HepG2 (cell line): ENCODE measurements around the gene EPB41. TPM values are rescaled to one million over a fixed set of nuclear protein-coding genes. Genes with fewer than 3 reads are reported as not detected.
A peak's percentile ranks its signal among the peaks of the same experiment; 100 is the strongest.

ENCODE experiments used
- JUN ChIP-seq: sonication (generic); formaldehyde crosslinking; IDR thresholded peaks from 2 replicates; pipeline ENCODE4 v1.4.0; 2020; ENCODE audit warnings: mild to moderate bottlenecking, missing genetic modification reagents
- PRPF4 ChIP-seq: fragments of 200-400 bp; formaldehyde crosslinking; IDR thresholded peaks from 2 replicates; pipeline ENCODE4 v1.6.1; 2016; ENCODE audit warnings: low read length, low read depth; ENCODE audit not compliant: poor library complexity, severe bottlenecking
- RBAK ChIP-seq: sonication (generic); formaldehyde crosslinking; IDR thresholded peaks from 2 replicates; pipeline ENCODE4 v1.5.1; 2020; ENCODE audit warnings: mild to moderate bottlenecking, missing genetic modification reagents
- SP5 ChIP-seq: IDR thresholded peaks from 2 replicates; pipeline ENCODE4 v1.6.1; 2016; ENCODE audit warnings: low read depth, borderline replicate concordance
- TEAD2 ChIP-seq: sonication (generic); formaldehyde crosslinking; IDR thresholded peaks from 2 replicates; pipeline ENCODE4 v1.9.0; 2021; ENCODE audit warnings: missing genetic modification reagents
- ZNF143 ChIP-seq: sonication (generic); formaldehyde crosslinking; IDR thresholded peaks from 2 replicates; pipeline ENCODE4 v1.4.0; 2020; ENCODE audit warnings: missing genetic modification reagents
- ZNF331 ChIP-seq: sonication (generic); formaldehyde crosslinking; IDR thresholded peaks from 2 replicates; pipeline ENCODE4 v1.4.0; 2020; ENCODE audit warnings: missing genetic modification reagents
- ZNF367 ChIP-seq: sonication (generic); formaldehyde crosslinking; IDR thresholded peaks from 2 replicates; pipeline ENCODE4 v1.4.0; 2020; ENCODE audit warnings: missing genetic modification reagents, borderline replicate concordance
- ZNF557 ChIP-seq: sonication (generic); formaldehyde crosslinking; IDR thresholded peaks from 2 replicates; pipeline ENCODE4 v1.4.0; 2020; ENCODE audit warnings: missing genetic modification reagents
- ZNF709 ChIP-seq: sonication (generic); formaldehyde crosslinking; IDR thresholded peaks from 2 replicates; pipeline ENCODE4 v1.5.0; 2020; ENCODE audit warnings: mild to moderate bottlenecking, missing genetic modification reagents
- ZNF776 ChIP-seq: sonication (generic); formaldehyde crosslinking; IDR thresholded peaks from 2 replicates; pipeline ENCODE4 v1.4.0; 2020; ENCODE audit warnings: mild to moderate bottlenecking, missing genetic modification reagents
- ZNF883 ChIP-seq: sonication (generic); formaldehyde crosslinking; IDR thresholded peaks from 2 replicates; pipeline ENCODE4 v1.5.1; 2020; ENCODE audit warnings: mild to moderate bottlenecking, missing genetic modification reagents; ENCODE audit errors: not compliant biosample characterization
- polyA plus RNA-seq, 8 experiments: library from polyadenylated mRNA; depleted of rRNA in 3 of 8; stranded (reverse) in 7 of 8; unstranded in 1 of 8; fragments of >200 nt; fragmentation: Illumina TruSeq in 4 of 8; extraction: Trizol in 4 of 8; gene quantifications; 2 replicates each; pipeline versions ENCODE4 v1.2.1 to v1.2.3, GENCODE V29; 2011 to 2016; ENCODE audit warnings: low read depth in 4 of 8, missing spikeins in 1 of 8, mixed read lengths in 1 of 8; ENCODE audit not compliant: insufficient read depth in 1 of 8
- total RNA-seq, 5 experiments: library from RNA; depleted of rRNA; stranded (reverse); fragments of >200 nt; fragmentation: Illumina TruSeq; extraction: Trizol; gene quantifications; 2 replicates each; pipeline ENCODE4 v1.2.3, GENCODE V29; 2016; ENCODE audit warnings: low read depth in 1 of 5
- TF ChIP-seq, protein P1 (sequence below): sonication (generic); formaldehyde crosslinking; IDR thresholded peaks from 2 replicates; pipeline ENCODE4 v1.4.0; 2020; ENCODE audit warnings: missing genetic modification reagents
- TF ChIP-seq, protein P2 (sequence below): sonication (generic); formaldehyde crosslinking; IDR thresholded peaks from 2 replicates; pipeline ENCODE4 v1.5.1; 2020; ENCODE audit warnings: missing genetic modification reagents, mild to moderate bottlenecking, borderline replicate concordance
- TF ChIP-seq, protein P3 (sequence below): sonication (generic); formaldehyde crosslinking; IDR thresholded peaks from 2 replicates; pipeline ENCODE4 v1.4.0; 2020; ENCODE audit warnings: missing genetic modification reagents, borderline replicate concordance
- TF ChIP-seq, protein P4 (sequence below): sonication (generic); formaldehyde crosslinking; conservative IDR thresholded peaks from 2 replicates; pipeline ENCODE4 v1.4.0; 2020; ENCODE audit warnings: missing genetic modification reagents

EPB41 gene
- total and polyA plus RNA-seq, 2 of the 13 experiments (the other 11 are each of a cell fraction or from before 2014, with no cell fraction given): 34.5 to 46.7 TPM

DNA sequence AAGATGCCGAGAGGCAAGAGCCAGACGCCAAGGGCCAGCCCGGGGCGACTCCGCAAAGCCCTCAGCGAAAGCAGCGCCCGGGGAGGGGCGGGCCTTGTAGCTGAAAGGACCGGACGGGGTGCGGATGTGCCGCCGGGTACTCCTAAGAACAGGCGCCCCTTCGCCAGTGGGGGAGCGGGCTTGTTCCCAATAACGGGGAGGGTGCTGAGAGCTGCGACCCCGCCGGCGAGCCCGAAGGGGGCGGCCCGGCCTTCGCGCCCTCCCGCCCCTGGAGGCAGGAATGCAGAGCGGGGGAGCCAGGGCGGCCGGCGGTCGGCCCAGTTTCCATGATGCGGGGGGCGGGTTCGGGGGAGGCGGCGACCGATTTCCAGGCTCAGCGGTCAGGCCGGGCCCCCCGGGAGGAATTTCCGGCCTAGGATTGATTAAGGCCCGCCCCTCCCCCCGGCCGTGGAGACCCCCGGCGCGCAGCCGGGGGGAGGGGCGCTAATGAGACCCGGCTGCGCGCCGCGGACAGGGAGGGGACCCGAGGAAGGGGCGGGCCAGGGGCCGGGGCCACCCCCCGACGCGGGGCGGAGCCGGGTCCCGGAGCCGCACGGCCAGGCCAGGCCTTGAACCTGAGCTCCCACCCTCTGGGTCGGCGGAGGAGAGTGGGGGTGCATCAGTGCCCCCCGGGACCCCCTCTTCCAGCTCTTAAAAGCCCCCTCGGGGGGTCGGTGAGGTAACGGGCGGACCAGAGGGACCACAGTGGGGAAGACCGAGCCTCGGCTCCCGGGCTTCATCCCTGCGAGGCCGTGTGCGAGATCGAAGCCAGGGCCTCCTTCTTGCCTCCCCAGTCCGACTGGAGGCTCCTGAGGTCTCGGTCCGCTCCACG is 210.2 kb downstream of the EPB41 start (continued):
- TF ChIP-seq TEAD2 (no peak), RBAK (CRISPR knock-in tag) (no peak), ZNF776 (CRISPR knock-in tag) (0 out of 2 replicates have a peak, but pooled peaks have one; percentile 11), ZNF557 (no peak), ZNF331 (CRISPR knock-in tag) (peak; percentile 39; the same call in 1 of the 2 replicates), JUN (CRISPR knock-in tag) (no peak), ZNF367 (no peak), ZNF883 (CRISPR knock-in tag) (no peak), ZNF143 (CRISPR knock-in tag) (no peak), ZNF709 (CRISPR knock-in tag) (no peak), SP5 (CRISPR knock-in tag) (peak; percentile 21; the same call in 1 of the 2 replicates), PRPF4 (no peak)
- TF ChIP-seq, protein P1, sequence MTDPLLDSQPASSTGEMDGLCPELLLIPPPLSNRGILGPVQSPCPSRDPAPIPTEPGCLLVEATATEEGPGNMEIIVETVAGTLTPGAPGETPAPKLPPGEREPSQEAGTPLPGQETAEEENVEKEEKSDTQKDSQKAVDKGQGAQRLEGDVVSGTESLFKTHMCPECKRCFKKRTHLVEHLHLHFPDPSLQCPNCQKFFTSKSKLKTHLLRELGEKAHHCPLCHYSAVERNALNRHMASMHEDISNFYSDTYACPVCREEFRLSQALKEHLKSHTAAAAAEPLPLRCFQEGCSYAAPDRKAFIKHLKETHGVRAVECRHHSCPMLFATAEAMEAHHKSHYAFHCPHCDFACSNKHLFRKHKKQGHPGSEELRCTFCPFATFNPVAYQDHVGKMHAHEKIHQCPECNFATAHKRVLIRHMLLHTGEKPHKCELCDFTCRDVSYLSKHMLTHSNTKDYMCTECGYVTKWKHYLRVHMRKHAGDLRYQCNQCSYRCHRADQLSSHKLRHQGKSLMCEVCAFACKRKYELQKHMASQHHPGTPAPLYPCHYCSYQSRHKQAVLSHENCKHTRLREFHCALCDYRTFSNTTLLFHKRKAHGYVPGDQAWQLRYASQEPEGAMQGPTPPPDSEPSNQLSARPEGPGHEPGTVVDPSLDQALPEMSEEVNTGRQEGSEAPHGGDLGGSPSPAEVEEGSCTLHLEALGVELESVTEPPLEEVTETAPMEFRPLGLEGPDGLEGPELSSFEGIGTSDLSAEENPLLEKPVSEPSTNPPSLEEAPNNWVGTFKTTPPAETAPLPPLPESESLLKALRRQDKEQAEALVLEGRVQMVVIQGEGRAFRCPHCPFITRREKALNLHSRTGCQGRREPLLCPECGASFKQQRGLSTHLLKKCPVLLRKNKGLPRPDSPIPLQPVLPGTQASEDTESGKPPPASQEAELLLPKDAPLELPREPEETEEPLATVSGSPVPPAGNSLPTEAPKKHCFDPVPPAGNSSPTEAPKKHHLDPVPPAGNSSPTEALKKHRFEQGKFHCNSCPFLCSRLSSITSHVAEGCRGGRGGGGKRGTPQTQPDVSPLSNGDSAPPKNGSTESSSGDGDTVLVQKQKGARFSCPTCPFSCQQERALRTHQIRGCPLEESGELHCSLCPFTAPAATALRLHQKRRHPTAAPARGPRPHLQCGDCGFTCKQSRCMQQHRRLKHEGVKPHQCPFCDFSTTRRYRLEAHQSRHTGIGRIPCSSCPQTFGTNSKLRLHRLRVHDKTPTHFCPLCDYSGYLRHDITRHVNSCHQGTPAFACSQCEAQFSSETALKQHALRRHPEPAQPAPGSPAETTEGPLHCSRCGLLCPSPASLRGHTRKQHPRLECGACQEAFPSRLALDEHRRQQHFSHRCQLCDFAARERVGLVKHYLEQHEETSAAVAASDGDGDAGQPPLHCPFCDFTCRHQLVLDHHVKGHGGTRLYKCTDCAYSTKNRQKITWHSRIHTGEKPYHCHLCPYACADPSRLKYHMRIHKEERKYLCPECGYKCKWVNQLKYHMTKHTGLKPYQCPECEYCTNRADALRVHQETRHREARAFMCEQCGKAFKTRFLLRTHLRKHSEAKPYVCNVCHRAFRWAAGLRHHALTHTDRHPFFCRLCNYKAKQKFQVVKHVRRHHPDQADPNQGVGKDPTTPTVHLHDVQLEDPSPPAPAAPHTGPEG (CRISPR knock-in tag): no peak
- TF ChIP-seq, protein P2, sequence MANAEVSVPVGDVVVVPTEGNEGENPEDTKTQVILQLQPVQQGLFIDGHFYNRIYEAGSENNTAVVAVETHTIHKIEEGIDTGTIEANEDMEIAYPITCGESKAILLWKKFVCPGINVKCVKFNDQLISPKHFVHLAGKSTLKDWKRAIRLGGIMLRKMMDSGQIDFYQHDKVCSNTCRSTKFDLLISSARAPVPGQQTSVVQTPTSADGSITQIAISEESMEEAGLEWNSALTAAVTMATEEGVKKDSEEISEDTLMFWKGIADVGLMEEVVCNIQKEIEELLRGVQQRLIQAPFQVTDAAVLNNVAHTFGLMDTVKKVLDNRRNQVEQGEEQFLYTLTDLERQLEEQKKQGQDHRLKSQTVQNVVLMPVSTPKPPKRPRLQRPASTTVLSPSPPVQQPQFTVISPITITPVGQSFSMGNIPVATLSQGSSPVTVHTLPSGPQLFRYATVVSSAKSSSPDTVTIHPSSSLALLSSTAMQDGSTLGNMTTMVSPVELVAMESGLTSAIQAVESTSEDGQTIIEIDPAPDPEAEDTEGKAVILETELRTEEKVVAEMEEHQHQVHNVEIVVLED (CRISPR knock-in tag): no peak
- TF ChIP-seq, protein P3, sequence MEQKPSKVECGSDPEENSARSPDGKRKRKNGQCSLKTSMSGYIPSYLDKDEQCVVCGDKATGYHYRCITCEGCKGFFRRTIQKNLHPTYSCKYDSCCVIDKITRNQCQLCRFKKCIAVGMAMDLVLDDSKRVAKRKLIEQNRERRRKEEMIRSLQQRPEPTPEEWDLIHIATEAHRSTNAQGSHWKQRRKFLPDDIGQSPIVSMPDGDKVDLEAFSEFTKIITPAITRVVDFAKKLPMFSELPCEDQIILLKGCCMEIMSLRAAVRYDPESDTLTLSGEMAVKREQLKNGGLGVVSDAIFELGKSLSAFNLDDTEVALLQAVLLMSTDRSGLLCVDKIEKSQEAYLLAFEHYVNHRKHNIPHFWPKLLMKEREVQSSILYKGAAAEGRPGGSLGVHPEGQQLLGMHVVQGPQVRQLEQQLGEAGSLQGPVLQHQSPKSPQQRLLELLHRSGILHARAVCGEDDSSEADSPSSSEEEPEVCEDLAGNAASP (CRISPR knock-in tag): no peak; the same call in 1 of the 2 replicates
- TF ChIP-seq, protein P4, sequence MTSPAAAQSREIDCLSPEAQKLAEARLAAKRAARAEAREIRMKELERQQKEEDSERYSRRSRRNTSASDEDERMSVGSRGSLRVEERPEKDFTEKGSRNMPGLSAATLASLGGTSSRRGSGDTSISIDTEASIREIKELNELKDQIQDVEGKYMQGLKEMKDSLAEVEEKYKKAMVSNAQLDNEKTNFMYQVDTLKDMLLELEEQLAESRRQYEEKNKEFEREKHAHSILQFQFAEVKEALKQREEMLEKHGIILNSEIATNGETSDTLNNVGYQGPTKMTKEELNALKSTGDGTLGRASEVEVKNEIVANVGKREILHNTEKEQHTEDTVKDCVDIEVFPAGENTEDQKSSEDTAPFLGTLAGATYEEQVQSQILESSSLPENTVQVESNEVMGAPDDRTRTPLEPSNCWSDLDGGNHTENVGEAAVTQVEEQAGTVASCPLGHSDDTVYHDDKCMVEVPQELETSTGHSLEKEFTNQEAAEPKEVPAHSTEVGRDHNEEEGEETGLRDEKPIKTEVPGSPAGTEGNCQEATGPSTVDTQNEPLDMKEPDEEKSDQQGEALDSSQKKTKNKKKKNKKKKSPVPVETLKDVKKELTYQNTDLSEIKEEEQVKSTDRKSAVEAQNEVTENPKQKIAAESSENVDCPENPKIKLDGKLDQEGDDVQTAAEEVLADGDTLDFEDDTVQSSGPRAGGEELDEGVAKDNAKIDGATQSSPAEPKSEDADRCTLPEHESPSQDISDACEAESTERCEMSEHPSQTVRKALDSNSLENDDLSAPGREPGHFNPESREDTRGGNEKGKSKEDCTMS (CRISPR knock-in tag): no peak
